ENCODE data around the gene IDNK.

IDNK gene

DNA sequence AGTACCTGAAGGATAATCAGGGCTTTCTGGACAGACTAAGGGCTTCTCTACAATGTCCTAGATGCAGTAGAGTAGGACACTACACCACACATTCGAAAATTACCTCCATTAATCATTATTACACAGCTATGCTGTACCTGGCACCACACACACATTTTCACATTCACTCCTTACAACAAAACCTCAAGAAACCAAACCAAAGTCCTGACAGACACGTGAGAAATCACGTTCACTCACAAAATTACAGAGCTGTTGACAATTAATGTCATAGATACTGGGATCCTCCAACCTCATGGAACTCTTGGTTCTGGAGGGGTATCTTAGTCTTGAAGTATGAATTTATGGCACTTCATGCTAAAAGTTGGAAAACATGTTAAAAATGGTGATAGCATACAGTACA is 68.5 kb downstream of the IDNK start:
- no peak overlapping the region for H3K4me2 ChIP-seq (ENCODE audit: low read length)
- TF ChIP-seq, protein P1, sequence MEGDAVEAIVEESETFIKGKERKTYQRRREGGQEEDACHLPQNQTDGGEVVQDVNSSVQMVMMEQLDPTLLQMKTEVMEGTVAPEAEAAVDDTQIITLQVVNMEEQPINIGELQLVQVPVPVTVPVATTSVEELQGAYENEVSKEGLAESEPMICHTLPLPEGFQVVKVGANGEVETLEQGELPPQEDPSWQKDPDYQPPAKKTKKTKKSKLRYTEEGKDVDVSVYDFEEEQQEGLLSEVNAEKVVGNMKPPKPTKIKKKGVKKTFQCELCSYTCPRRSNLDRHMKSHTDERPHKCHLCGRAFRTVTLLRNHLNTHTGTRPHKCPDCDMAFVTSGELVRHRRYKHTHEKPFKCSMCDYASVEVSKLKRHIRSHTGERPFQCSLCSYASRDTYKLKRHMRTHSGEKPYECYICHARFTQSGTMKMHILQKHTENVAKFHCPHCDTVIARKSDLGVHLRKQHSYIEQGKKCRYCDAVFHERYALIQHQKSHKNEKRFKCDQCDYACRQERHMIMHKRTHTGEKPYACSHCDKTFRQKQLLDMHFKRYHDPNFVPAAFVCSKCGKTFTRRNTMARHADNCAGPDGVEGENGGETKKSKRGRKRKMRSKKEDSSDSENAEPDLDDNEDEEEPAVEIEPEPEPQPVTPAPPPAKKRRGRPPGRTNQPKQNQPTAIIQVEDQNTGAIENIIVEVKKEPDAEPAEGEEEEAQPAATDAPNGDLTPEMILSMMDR (IDR thresholded peaks at IDR 0.05) = no peak
- no peak overlapping the region for H3K27ac ChIP-seq
- no peaks in the 10 kb centered on the region for H3K9me3 ChIP-seq (ENCODE audit: control insufficient read depth, low read length)
- H3K36me3 ChIP-seq (ENCODE audit: control insufficient read depth, insufficient read depth, low read length) = no peaks in the 10 kb centered on the region
- H3K27me3 ChIP-seq (ENCODE audit: control insufficient read depth, insufficient read depth, low read length) = no peaks in the 10 kb centered on the region
- no peak overlapping the region for H2AFZ ChIP-seq
- H3K4me3 ChIP-seq (ENCODE audit: low read depth, low read length) = no peak overlapping the region
- H3K9ac ChIP-seq = no peak overlapping the region
- H3K4me1 ChIP-seq = no peaks in the 10 kb centered on the region
- H3K79me2 ChIP-seq = peaks cover 23% of the 10 kb centered on the region

Data from parathyroid adenoma (tissue), 2 donors.